Bronchial epithelial cell (primary cell): ENCODE measurements around the gene GALNT10. TPM values are rescaled to one million over a fixed set of nuclear protein-coding genes. Genes with fewer than 3 reads are reported as not detected.

ENCODE experiments used
- DNase-seq: peaks from one replicate; pipeline ENCODE4 v3.0.0-alpha.2; 2010; ENCODE audit warnings: low read depth
- FAIRE-seq: peaks from 2 replicates; lab custom pipeline; 2011; peaks lifted over from hg19 to GRCh38; lab: Jason Lieb, UNC
- H3K27me3 ChIP-seq: 2 replicates; pipeline ENCODE4 v1.5.1; 2011; ENCODE audit warnings: low read length; ENCODE audit not compliant: control insufficient read depth, insufficient read depth
- H3K36me3 ChIP-seq: 2 replicates; pipeline ENCODE4 v1.5.1; 2011; ENCODE audit warnings: low read length; ENCODE audit not compliant: control insufficient read depth, insufficient read depth
- H3K4me3 ChIP-seq: 2 replicates; pipeline ENCODE4 v1.5.1; 2011; ENCODE audit warnings: mild to moderate bottlenecking, low read depth, low read length, control low read depth
- total RNA-seq: library from RNA; depleted of rRNA; stranded (reverse); fragments of >200 nt; gene quantifications from 2 replicates; pipeline ENCODE4 v1.2.1, GENCODE V29; 2014
- TF ChIP-seq, protein P1 (sequence below): IDR thresholded peaks from 2 replicates; pipeline ENCODE4 v1.5.1; 2011; ENCODE audit warnings: mild to moderate bottlenecking, moderate library complexity, low read length, control low read depth, inconsistent platforms; ENCODE audit not compliant: insufficient read depth, severe bottlenecking

The GALNT10 gene
- total RNA-seq, 1 donor from 2014 or later = 3.9 TPM

DNA sequence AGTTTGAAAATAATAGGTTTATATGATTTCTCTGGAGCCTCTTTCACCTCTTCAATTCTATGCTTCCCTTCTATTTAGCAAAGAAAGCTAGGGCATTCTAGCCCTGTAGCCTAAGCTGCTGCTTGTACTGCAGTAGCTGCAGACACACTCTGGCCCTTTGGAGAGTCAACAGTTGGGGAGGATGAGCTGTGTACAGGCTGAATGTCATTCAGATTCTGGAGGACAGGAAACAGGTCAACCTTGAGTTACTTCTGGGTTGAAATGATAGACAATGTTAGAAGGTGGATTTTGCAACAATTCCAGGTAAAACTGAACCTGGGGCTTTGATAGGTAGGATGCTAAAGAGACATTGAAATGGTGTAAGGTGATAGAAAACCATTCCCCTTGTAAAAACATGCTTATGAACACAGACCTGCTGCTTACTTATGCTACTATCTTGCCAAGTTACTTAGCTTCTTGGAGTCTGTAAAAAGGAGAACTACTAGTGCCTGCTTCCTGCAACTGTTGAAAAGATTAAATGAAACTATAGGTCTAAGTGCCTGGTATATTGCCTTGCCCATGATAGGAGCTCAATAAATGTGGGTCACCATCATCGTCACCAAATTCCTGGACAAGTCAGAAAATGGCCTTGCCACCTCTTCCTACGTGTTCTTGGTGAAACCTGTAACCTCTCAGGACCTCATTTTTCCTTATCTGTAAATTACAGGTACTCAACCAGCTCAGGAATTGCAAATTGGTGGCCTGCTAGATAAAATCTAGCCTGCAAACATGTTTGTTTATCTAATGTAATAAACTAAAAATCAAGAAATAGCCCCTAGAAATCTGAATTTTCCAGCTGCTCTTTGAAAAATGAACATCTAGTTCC is 83.7 kb downstream of the GALNT10 start:
- DNase-seq = no peak
- no peaks in the 10 kb centered on the region for H3K36me3 ChIP-seq
- no peak for FAIRE-seq
- no peak overlapping the region for H3K4me3 ChIP-seq
- TF ChIP-seq, protein P1, sequence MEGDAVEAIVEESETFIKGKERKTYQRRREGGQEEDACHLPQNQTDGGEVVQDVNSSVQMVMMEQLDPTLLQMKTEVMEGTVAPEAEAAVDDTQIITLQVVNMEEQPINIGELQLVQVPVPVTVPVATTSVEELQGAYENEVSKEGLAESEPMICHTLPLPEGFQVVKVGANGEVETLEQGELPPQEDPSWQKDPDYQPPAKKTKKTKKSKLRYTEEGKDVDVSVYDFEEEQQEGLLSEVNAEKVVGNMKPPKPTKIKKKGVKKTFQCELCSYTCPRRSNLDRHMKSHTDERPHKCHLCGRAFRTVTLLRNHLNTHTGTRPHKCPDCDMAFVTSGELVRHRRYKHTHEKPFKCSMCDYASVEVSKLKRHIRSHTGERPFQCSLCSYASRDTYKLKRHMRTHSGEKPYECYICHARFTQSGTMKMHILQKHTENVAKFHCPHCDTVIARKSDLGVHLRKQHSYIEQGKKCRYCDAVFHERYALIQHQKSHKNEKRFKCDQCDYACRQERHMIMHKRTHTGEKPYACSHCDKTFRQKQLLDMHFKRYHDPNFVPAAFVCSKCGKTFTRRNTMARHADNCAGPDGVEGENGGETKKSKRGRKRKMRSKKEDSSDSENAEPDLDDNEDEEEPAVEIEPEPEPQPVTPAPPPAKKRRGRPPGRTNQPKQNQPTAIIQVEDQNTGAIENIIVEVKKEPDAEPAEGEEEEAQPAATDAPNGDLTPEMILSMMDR = no peak
- H3K27me3 ChIP-seq = no peaks in the 10 kb centered on the region

DNA sequence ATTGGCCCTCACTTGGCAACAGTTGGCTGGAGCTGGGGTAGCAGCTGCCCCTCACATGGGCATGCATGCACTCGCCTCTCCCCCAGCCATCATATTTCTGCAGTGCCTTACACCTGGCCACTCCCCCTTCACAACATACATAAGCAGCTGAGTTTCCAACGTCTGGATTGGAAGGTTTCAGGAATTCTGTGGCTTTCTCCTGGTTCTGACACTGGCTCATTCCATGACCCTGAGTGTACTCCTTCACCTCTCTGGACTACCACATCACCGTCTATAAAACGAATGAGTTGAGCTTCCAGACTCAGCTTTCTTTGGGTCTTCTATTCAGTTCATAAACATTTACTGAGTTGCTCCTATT is 84.3 kb downstream of the GALNT10 start:
- FAIRE-seq = no peak
- no peak overlapping the region for H3K4me3 ChIP-seq
- DNase-seq = peak; percentile 36
- TF ChIP-seq, protein P1 = no peak
- H3K27me3 ChIP-seq = no peaks in the 10 kb centered on the region
- H3K36me3 ChIP-seq = no peaks in the 10 kb centered on the region

DNA sequence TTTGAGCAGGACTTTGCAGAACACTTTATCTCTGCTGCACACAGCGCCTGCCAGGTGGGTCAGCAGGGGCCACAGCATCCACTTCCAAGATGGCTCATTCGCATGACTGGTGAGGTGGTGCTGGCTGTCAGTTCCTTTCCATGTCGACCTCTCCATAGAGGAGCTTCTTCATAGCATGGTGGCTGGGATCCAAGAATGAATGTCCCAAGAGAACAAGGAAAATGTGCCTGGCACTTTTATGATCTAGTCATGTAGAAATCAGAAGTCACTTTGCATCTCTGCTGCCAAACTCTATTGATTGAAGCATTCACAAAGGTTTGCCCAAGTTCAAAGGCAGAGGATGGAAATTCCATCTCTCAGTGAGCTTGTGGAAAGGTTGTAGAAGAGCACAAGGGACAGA is 85.0 kb downstream of the GALNT10 start:
- Histone ChIP-seq H3K36me3 (no peaks in the 10 kb centered on the region), H3K27me3 (no peaks in the 10 kb centered on the region), H3K4me3 (no peak overlapping the region)
- DNase-seq (no peak), FAIRE-seq (no peak)
- TF ChIP-seq, protein P1 = no peak

DNA sequence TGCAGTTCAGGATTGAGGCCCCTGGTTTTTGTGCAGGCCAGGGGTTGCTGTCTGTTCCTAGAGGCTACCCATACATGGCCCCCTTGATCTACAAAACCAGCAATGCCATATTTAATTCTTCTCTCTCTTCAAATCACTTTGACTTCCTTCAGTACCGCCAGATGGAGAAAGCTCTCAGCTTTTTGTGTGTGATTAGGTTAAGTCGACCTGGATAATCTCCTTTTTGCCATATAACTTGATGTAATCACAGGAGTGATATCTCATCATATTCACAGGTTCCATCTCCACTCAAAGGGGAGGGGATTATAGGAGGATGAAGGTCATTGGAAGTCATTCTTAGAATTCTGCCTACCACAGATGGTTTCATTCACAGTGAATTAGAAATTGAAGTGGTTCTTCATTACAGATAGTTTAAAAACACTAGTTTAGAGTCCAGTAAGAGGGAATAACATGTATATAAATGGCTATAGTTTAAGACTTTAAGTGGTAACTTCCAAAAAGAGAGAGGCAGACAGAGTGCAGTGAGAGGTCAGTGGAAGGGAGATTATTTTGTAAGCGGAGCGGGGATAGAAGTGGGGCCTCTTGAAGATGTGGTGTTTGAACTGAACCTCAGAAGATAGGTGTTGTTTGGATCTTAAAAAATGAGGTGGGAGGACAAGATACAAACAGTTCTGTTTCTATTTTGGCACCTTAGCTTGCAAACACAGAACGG is 85.9 kb downstream of the GALNT10 start:
- Histone ChIP-seq H3K27me3 (no peaks in the 10 kb centered on the region), H3K4me3 (no peak overlapping the region), H3K36me3 (no peaks in the 10 kb centered on the region)
- DNase-seq (no peak), FAIRE-seq (no peak)
- TF ChIP-seq, protein P1 = no peak

DNA sequence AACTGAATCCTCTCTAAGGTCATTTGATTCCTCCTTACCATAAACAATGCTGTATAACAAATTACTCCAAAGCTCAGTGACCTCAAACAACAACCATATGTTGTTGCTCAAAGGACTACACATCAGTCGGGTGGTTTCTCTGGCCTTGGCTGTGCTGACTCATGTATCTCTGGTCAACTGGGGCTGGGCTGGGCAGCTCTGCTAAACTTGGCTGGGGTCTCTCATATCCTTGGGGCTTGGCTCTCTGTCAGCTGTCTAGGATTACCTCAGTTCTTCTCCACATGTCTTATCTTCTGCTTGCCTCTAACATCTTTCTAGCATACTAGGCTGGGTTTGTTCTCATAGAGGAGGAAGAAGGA is 86.4 kb downstream of the GALNT10 start:
- TF ChIP-seq, protein P1 = no peak
- FAIRE-seq (peak; percentile 75), DNase-seq (no peak)
- no peak overlapping the region for H3K4me3 ChIP-seq
- no peaks in the 10 kb centered on the region for H3K36me3 ChIP-seq
- no peaks in the 10 kb centered on the region for H3K27me3 ChIP-seq
